Pons (tissue), 1 donor: ENCODE results near the gene ITGAE.
"Not testable (repeated sequence)": the region's sequence is repeated elsewhere in the genome, so short reads cannot be mapped to it uniquely, and the experiment has no call there.

ENCODE experiments used
- DNase-seq: peaks from one replicate; pipeline ENCODE4 v3.0.0-alpha.2; 2016; ENCODE audit warnings: low spot score

Gene ITGAE

GRCh38 chr17:3800362-3801271 is at the start of gene ITGAE:
TSS of gene ITGAE (minus strand) at chr17:3801188. CDS start at chr17:3801144, 44 bp downstream.
- no peak for DNase-seq

GRCh38 chr17:3848229-3848835 is 47.3 kb upstream of the ITGAE start:
- no peak for DNase-seq

- no peak for DNase-seq
These were observed 46.2 kb upstream of the ITGAE start for GRCh38 chr17:3847165-3847670.

- no peak for DNase-seq
These were observed 45.6 kb upstream of the ITGAE start for GRCh38 chr17:3846437-3847164.

- peak; percentile 93 for DNase-seq
These were observed 44.8 kb upstream of the ITGAE start, which contains the start of gene NCBP3 for GRCh38 chr17:3845621-3846436. TSS of gene NCBP3 (minus strand) at chr17:3846246. CDS start at chr17:3846223, 23 bp downstream.

GRCh38 chr17:3845291-3845620 is 44.3 kb upstream of the ITGAE start:
- DNase-seq, result no peak

- DNase-seq, result not testable (repeated sequence)
These were observed 43.6 kb upstream of the ITGAE start for GRCh38 chr17:3844556-3844955.

- no peak for DNase-seq
These were observed 43.0 kb upstream of the ITGAE start for GRCh38 chr17:3843935-3844516.

GRCh38 chr17:3838206-3838605 is 37.2 kb upstream of the ITGAE start:
- no peak for DNase-seq

GRCh38 chr17:3836551-3836950 is 35.6 kb upstream of the ITGAE start:
- DNase-seq, result no peak

- DNase-seq, result no peak
These were observed 34.6 kb upstream of the ITGAE start for GRCh38 chr17:3835410-3836229.

- DNase-seq, result no peak
These were observed 33.8 kb upstream of the ITGAE start for GRCh38 chr17:3834811-3835210.

- no peak for DNase-seq
These were observed 27.9 kb upstream of the ITGAE start for GRCh38 chr17:3828852-3829232.

- DNase-seq, result no peak
These were observed 27.3 kb upstream of the ITGAE start for GRCh38 chr17:3828151-3828851.

GRCh38 chr17:3827124-3827773 is 26.3 kb upstream of the ITGAE start:
- peak; percentile 92 for DNase-seq

- no peak for DNase-seq
These were observed 25.2 kb upstream of the ITGAE start for GRCh38 chr17:3826191-3826590.

GRCh38 chr17:3821101-3821500 is 20.1 kb upstream of the ITGAE start:
- DNase-seq, result no peak

- peak; percentile 55 for DNase-seq
These were observed 17.8 kb upstream of the ITGAE start for GRCh38 chr17:3818786-3819185.
